Natural killer cell (primary cell): ENCODE results near the gene NAV1. TPM values are rescaled to one million over a fixed set of nuclear protein-coding genes. Genes with fewer than 3 reads are reported as not detected.

ENCODE experiments used
- ATAC-seq, 3 donors: fragments of 150-1000 bp in 2 of 3; fragments of 200-7000 bp in 1 of 3; cut with Tn5 transposase; 1 replicate in 1 of 3; 2 replicates in 2 of 3; pipeline ENCODE4 v1.10.0; 2021; ENCODE audit warnings: mild to moderate bottlenecking in 2 of 3, moderate library complexity in 2 of 3
- DNase-seq, 2 donors: peaks; one replicate each; pipeline versions ENCODE4 v3.0.0 to v3.0.0-alpha.2; 2013 to 2021; ENCODE audit warnings: mixed read lengths in 1 of 2
- H3K27ac ChIP-seq: one replicate; pipeline ENCODE4 v1.5.1; 2013; ENCODE audit warnings: mild to moderate bottlenecking, low read length
- H3K27me3 ChIP-seq: one replicate; pipeline ENCODE4 v1.6.1; 2013; ENCODE audit warnings: low read length; ENCODE audit not compliant: control insufficient read depth, insufficient read depth
- H3K36me3 ChIP-seq: one replicate; pipeline ENCODE4 v1.6.1; 2013; ENCODE audit warnings: low read length; ENCODE audit not compliant: control insufficient read depth, insufficient read depth
- H3K4me1 ChIP-seq: one replicate; pipeline ENCODE4 v1.6.1; 2013; ENCODE audit warnings: low read length; ENCODE audit not compliant: control insufficient read depth, insufficient read depth
- H3K4me3 ChIP-seq: one replicate; pipeline ENCODE4 v1.5.1; 2013; ENCODE audit warnings: low read length
- H3K9me3 ChIP-seq: one replicate; pipeline ENCODE4 v1.6.1; 2013; ENCODE audit warnings: low read length; ENCODE audit not compliant: control insufficient read depth, insufficient read depth
- H3K27ac Mint-ChIP-seq, 2 donors: one replicate each; pipeline ENCODE4 v1.8.0; 2022; ENCODE audit warnings: mild to moderate bottlenecking in 2 of 2, mixed read lengths in 2 of 2, moderate library complexity in 1 of 2
- H3K27me3 Mint-ChIP-seq, 2 donors: one replicate each; pipeline ENCODE4 v1.8.0; 2022; ENCODE audit warnings: low read depth in 2 of 2, mixed read lengths in 2 of 2
- H3K36me3 Mint-ChIP-seq: one replicate; pipeline ENCODE4 v1.8.0; 2022; ENCODE audit warnings: mixed read lengths
- H3K4me1 Mint-ChIP-seq, 2 donors: one replicate each; pipeline ENCODE4 v1.8.0; 2022; ENCODE audit warnings: mixed read lengths in 2 of 2
- H3K4me3 Mint-ChIP-seq: one replicate; pipeline ENCODE4 v1.8.0; 2022; ENCODE audit warnings: mild to moderate bottlenecking, moderate library complexity, mixed read lengths
- H3K9me3 Mint-ChIP-seq, 2 donors: one replicate each; pipeline ENCODE4 v1.8.0; 2022; ENCODE audit warnings: mixed read lengths in 2 of 2
- CTCF ChIP-seq: fragments of 200-600 bp; IDR thresholded peaks from one replicate; pipeline ENCODE4 v1.8.0; 2022; ENCODE audit warnings: antibody characterized with exemption
- WGBS: methylation state at CpG from one replicate; pipeline ENCODE4 v1.1.7; 2013; ENCODE audit warnings: missing lambda C conversion rate; ENCODE audit not compliant: insufficient coverage; 5-methylcytosine and 5-hydroxymethylcytosine counted together
- intact Hi-C: fragments of 100-400 bp; cut with micrococcal nuclease; formaldehyde crosslinking; loops from one replicate; pipeline ENCODE4 v1.14.2; 2022
- total RNA-seq, 4 donors: library from RNA; stranded (reverse); fragments of 120-200 nt in 1 of 4; gene quantifications; one replicate each; pipeline versions ENCODE4 v1.2.3 to v1.2.4, GENCODE V29; 2013 to 2022

Gene NAV1
- total RNA-seq, 3 donors from 2014 or later (not counting 1 experiment from before 2014, with no cell fraction given): 2.5 to 3.9 (median 2.8) TPM

GRCh38 chr1:201584471-201585092 lies 45.7 kb downstream of the NAV1 start:
- H3K4me3 ChIP-seq: no peak overlapping the region
- no peak overlapping the region for H3K4me3 Mint-ChIP-seq
- no peak for TF ChIP-seq CTCF
- no peaks in the 10 kb centered on the region for H3K36me3 Mint-ChIP-seq
- WGBS: 68% methylated on average over 6 of the region's 6 CpGs
- no peak overlapping the region for H3K27ac ChIP-seq
- ATAC-seq (no peak), DNase-seq (no peak)
- H3K27me3 Mint-ChIP-seq: peaks cover 4 to 31% of the 10 kb centered on the region in 2 donors
- intact Hi-C loops: no loop called here
- H3K27ac Mint-ChIP-seq: no peak overlapping the region
- H3K4me1 Mint-ChIP-seq: no peaks in the 10 kb centered on the region
- no peaks in the 10 kb centered on the region for H3K36me3 ChIP-seq
- no peaks in the 10 kb centered on the region for H3K27me3 ChIP-seq
- no peaks in the 10 kb centered on the region for H3K4me1 ChIP-seq
- no peaks in the 10 kb centered on the region for H3K9me3 Mint-ChIP-seq
- no peaks in the 10 kb centered on the region for H3K9me3 ChIP-seq

GRCh38 chr1:201585093-201585483 lies 46.2 kb downstream of the NAV1 start:
- 35% methylated on average over 2 of the region's 3 CpGs for WGBS
- no peak overlapping the region for H3K27ac ChIP-seq
- H3K27me3 ChIP-seq: no peaks in the 10 kb centered on the region
- TF ChIP-seq CTCF: no peak
- no peak for DNase-seq
- no peaks in the 10 kb centered on the region for H3K9me3 ChIP-seq
- intact Hi-C loops: no loop called here
- H3K4me3 Mint-ChIP-seq: no peak overlapping the region
- no peaks in the 10 kb centered on the region for H3K4me1 ChIP-seq
- no peak overlapping the region for H3K4me3 ChIP-seq
- peaks cover 3 to 31% of the 10 kb centered on the region in 2 donors for H3K27me3 Mint-ChIP-seq
- H3K9me3 Mint-ChIP-seq: no peaks in the 10 kb centered on the region
- ATAC-seq: no peak
- no peaks in the 10 kb centered on the region for H3K4me1 Mint-ChIP-seq
- no peaks in the 10 kb centered on the region for H3K36me3 ChIP-seq
- H3K27ac Mint-ChIP-seq: no peak overlapping the region
- H3K36me3 Mint-ChIP-seq: no peaks in the 10 kb centered on the region

- H3K4me1 ChIP-seq: no peaks in the 10 kb centered on the region
- H3K4me3 Mint-ChIP-seq: no peak overlapping the region
- H3K36me3 ChIP-seq: no peaks in the 10 kb centered on the region
- DNase-seq: no peak
- H3K27ac Mint-ChIP-seq: no peak overlapping the region
- H3K27me3 Mint-ChIP-seq: peaks cover 3 to 31% of the 10 kb centered on the region in 2 donors
- no peak for ATAC-seq
- WGBS: 54% methylated on average over 3 of the region's 3 CpGs
- no peaks in the 10 kb centered on the region for H3K9me3 ChIP-seq
- intact Hi-C loops: no loop called here
- no peak overlapping the region for H3K4me3 ChIP-seq
- H3K4me1 Mint-ChIP-seq: no peaks in the 10 kb centered on the region
- H3K36me3 Mint-ChIP-seq: no peaks in the 10 kb centered on the region
- no peak for TF ChIP-seq CTCF
- no peaks in the 10 kb centered on the region for H3K9me3 Mint-ChIP-seq
- no peaks in the 10 kb centered on the region for H3K27me3 ChIP-seq
- no peak overlapping the region for H3K27ac ChIP-seq
Measured at GRCh38 chr1:201585901-201586300, 47.0 kb downstream of the NAV1 start.

DNA sequence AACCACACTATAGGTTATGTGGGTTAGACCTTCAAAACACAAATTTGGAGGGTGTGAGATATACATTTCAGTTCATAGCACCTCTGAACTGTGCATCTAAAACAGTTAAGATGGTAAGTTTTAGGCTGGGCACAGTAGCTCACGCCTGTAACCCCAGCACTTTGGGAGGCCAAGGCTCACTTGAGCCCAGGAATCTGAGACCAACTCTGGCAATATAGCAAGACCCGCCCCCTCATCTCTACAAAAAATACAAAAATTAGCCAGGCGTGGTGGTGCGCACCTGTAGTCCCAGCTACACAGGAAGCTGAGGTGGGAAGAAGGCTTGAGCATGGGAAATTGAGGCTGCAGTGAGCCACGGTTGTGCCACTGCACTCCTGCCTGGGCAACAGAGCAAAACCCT lies 47.9 kb downstream of the NAV1 start:
- no peak for TF ChIP-seq CTCF
- no peaks in the 10 kb centered on the region for H3K27me3 ChIP-seq
- H3K4me1 ChIP-seq: no peaks in the 10 kb centered on the region
- H3K9me3 Mint-ChIP-seq: no peaks in the 10 kb centered on the region
- ATAC-seq: no peak
- intact Hi-C loops: no loop called here
- H3K4me3 Mint-ChIP-seq: no peak overlapping the region
- no peak for DNase-seq
- no peak overlapping the region for H3K27ac ChIP-seq
- H3K27me3 Mint-ChIP-seq: peaks cover 3 to 30% of the 10 kb centered on the region in 2 donors
- H3K27ac Mint-ChIP-seq: no peak overlapping the region
- H3K4me1 Mint-ChIP-seq: no peaks in the 10 kb centered on the region
- no peak overlapping the region for H3K4me3 ChIP-seq
- H3K36me3 Mint-ChIP-seq: no peaks in the 10 kb centered on the region
- no peaks in the 10 kb centered on the region for H3K36me3 ChIP-seq
- WGBS: 77% methylated on average over 5 of the region's 5 CpGs
- no peaks in the 10 kb centered on the region for H3K9me3 ChIP-seq
